ENCODE data around the gene C2orf74.

- TF ChIP-seq, protein P1, sequence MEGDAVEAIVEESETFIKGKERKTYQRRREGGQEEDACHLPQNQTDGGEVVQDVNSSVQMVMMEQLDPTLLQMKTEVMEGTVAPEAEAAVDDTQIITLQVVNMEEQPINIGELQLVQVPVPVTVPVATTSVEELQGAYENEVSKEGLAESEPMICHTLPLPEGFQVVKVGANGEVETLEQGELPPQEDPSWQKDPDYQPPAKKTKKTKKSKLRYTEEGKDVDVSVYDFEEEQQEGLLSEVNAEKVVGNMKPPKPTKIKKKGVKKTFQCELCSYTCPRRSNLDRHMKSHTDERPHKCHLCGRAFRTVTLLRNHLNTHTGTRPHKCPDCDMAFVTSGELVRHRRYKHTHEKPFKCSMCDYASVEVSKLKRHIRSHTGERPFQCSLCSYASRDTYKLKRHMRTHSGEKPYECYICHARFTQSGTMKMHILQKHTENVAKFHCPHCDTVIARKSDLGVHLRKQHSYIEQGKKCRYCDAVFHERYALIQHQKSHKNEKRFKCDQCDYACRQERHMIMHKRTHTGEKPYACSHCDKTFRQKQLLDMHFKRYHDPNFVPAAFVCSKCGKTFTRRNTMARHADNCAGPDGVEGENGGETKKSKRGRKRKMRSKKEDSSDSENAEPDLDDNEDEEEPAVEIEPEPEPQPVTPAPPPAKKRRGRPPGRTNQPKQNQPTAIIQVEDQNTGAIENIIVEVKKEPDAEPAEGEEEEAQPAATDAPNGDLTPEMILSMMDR (conservative IDR thresholded peaks at IDR 0.05 in 1 of 2, IDR thresholded peaks at IDR 0.05 in 1 of 2; ENCODE audit: extremely low read depth in 1 of 2, insufficient read depth in 1 of 2, low read depth in 1 of 2, low read length in 2 of 2), result no peak
- TF ChIP-seq EZH2 (IDR thresholded peaks at IDR 0.05; ENCODE audit: borderline replicate concordance, low read length), result no peak
Measured at GRCh38 chr2:61157371-61158003, 4.5 kb upstream of the C2orf74 start.

All from mammary epithelial cell (primary cell).